GM21717 (cell line): ENCODE data around the gene RWDD2A.

ENCODE experiments used
- ATAC-seq: cut with Tn5 transposase; IDR thresholded peaks from one replicate; pipeline ENCODE4 v1.9.1; 2021; ENCODE audit warnings: mild to moderate bottlenecking, moderate library complexity; ENCODE audit not compliant: unreplicated experiment

The RWDD2A gene

GRCh38 chr6:83198486-83199172, 5.5 kb downstream of the RWDD2A start:
- no peak for ATAC-seq

DNA sequence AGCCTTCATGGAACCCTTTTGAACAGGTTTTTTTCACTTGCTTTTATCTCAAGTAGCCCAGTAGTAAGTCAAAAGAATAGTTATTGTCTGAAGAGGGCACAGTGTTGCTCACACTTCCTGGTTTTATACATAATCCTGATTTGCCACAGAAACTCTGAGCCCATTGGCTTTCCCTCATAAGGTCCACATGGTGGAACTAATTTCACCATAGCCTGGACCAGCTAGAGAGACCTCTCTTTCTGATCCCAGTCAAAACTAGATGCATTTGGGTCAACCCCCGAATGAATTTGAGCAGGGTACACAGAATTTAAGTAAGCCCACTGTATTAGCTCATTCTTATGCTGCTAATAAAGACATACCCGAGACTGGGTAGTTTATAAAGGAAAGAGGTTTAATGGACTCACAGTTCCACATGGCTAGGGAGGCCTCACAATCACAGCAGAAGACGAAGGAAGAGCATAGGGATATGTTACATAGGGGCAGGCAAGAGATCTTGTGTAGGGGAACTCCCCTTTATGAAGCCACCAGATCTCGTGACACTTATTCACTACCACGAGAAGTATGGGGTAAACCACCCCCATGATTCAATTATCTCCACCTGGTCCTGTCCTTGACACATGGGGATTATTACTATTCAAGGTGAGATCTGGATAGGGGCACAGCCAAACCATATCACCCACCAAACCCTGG, 6.2 kb downstream of the RWDD2A start:
- ATAC-seq: no peak

DNA sequence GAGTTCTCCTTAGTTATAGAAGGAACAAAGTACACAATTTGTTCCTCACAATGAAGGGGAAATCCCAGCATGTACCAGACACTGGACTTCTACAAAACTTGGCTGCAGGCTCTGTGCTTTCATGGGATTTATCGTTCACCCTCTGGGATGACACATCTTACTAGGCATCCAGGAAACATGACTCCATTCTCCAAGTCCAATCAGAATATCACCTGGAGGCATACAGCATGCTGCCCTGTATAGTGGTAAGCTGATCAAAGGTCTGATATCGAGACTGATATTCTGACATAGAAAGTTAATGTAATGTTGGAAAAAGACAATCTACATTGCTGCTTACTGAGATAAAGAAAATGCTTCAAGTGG, 6.7 kb downstream of the RWDD2A start:
- no peak for ATAC-seq

- no peak for ATAC-seq
Measured at GRCh38 chr6:83202031-83202430, 8.9 kb downstream of the RWDD2A start.

DNA sequence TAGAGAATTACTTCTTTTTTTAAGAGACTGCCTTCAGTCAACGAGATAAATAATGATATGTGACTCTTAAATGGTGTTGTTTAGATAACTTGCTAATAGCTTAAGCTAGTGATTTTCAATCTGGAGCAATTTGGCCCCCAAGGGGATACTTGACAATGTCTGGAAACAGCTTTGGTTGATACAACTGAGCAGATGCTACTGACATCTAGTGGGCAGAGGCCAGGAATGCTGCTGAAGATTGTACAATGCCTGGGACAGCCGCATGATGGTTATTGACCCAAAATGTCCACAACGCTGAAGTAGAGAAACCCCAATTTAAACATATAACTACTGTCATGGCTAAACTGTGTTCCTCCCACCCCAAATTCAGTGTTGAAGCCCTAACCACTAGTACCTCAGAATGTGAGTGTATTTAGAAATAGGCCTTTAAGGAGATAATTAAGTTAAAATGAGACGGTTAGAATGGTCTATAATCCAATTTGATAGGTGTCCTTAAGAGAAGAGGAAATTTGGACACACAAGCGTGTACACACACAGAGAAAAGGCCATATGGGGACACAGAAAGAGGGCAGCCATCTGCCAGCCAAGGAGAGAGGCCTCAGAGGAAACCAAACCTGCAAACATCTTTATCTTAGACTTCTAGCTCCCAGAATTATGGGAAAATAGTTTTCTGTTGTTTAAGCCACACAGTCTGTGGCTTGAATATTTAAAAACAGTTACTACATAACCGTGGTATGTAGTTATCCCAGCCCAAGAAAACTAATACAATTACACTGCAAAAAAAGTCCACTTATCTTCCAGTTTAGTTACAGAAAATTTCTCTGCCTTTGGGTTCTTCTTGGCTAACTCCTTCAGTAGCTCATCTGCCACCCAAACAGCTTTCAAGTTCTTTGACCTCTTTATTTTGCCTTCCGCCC, 22.2 kb downstream of the RWDD2A start:
- ATAC-seq: peak; percentile 100

GRCh38 chr6:83216806-83217205, 23.6 kb downstream of the RWDD2A start:
- no peak for ATAC-seq

DNA sequence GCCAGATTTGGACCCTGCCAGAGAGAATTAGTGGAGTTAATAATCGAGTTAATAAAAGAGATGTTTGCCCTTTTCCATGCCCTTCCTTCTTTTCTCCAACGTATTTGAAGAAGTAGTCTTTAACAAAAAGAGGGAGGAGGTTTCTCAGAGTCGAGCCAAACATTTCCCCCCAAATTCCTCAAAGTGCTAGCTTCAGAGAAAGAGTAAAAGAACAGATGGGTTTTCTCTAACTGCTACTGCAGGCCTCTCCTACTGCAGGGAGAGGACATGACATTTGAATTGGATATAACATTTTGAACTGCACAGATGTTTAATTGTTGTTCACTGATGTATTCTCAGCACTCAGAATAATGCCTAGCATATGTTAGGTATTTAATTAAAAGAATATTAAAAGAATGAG, 25.5 kb downstream of the RWDD2A start:
- no peak for ATAC-seq

DNA sequence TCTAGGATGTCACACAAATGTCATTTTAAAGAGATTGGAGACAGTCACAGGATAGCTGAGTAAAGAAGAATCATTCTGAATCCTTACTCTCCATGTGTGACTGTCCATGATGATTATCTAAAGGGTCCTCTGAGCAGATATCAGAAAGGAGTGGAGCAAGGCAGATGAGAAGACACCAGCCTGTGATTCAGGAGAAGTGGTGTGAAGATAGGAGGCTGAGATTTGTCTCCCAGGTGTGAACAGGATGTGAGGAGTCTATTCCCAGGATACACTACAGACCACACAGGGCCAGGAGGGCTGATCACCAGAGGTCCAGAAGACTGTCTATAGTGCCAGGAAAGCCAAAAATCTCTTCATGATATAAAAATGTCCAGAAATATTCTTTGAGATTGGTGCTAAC, 27.0 kb downstream of the RWDD2A start:
- ATAC-seq: no peak

DNA sequence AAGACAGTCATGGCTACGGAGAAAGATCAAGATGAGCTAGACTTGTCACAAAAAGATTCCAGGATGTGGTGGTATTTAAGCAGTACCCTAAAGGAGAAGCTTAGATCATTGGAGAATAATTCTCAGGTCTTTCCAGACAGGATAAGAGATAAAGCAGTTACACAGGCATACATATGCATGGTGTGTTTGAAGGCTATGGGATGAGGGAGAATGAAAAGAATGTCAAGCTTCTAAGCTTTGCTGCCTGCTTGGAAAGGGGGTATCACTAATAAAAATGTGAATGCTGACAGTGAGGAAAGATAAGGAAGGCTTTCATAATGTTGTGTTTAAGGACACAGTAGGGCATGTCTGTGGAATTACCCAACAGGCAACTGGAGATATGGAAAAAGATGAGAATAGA, 28.1 kb downstream of the RWDD2A start:
- ATAC-seq: no peak

DNA sequence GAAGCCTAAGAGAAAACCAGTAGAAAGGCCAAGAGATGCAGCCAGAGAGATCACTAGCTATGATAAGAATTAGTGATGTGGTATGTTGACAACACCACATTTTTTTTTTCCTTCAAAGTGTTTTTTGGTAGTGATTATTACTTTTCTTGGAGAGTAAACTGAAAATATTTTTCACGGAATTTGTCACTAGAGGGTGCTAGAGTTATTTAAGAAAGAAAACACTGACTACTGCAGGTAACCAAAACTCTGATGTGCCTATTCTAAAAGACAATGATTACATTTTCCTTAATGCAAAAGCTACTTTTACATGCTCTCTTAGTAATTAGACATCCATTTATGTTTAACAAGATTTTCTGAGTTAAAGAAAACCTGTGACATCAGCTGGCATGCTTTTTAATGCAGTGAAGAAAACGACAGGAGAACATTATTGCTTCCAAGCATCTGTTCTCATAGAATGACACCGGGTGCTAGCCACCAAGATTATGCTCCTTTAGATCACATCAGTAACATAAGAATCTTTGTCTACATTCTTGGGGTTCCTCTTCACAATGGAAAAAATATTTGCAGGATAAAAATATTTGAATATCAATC, 28.8 kb downstream of the RWDD2A start:
- no peak for ATAC-seq

- no peak for ATAC-seq
Measured at GRCh38 chr6:83226517-83226916, 33.4 kb downstream of the RWDD2A start.

DNA sequence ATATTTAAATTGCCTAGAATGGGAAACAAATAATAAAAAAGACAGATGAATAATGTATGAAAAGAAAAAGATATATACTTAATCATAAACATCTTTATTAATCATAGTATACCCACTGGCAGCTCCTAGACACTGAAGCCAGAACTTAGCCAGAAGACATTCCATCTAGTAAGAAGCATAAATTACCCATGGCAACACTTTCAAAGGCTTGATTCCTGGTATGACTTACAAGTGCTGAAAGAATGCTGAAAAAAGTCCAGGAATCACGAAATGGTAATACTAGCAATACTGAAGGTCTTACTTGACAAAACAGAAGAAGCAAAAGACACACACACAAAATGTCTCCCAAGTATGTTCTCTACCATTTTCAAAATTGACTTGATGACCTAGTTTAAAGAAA, 38.0 kb downstream of the RWDD2A start:
- ATAC-seq: no peak

- ATAC-seq: no peak
Measured at GRCh38 chr6:83247471-83247870, 54.3 kb downstream of the RWDD2A start.
